Naive B cell (primary cell): Measurements from ENCODE around the gene CASP5. TPM values are rescaled to one million over a fixed set of nuclear protein-coding genes. Genes with fewer than 3 reads are reported as not detected.

Source experiments
- ATAC-seq, 2 donors: fragments of 150-1000 bp; cut with Tn5 transposase; 2 replicates each; pipeline ENCODE4 v1.10.0; 2021; ENCODE audit warnings: low read depth in 2 of 2, mild to moderate bottlenecking in 2 of 2, moderate library complexity in 2 of 2
- DNase-seq: peaks from one replicate; pipeline ENCODE4 v3.0.0; 2022
- H3K27ac Mint-ChIP-seq, 6 donors: one replicate each; pipeline ENCODE4 v1.8.0; 2020 to 2022; ENCODE audit warnings: mild to moderate bottlenecking in 6 of 6, mixed read lengths in 6 of 6, moderate library complexity in 5 of 6, inconsistent platforms in 2 of 6
- H3K27me3 Mint-ChIP-seq, 3 donors: one replicate each; pipeline ENCODE4 v1.8.0; 2021 to 2022; ENCODE audit warnings: mixed read lengths in 3 of 3, mild to moderate bottlenecking in 1 of 3
- H3K36me3 Mint-ChIP-seq, 2 donors: one replicate each; pipeline ENCODE4 v1.8.0; 2020 to 2022; ENCODE audit warnings: mixed read lengths in 2 of 2, inconsistent platforms in 1 of 2, mild to moderate bottlenecking in 1 of 2
- H3K4me1 Mint-ChIP-seq, 3 donors: one replicate each; pipeline ENCODE4 v1.8.0; 2020 to 2022; ENCODE audit warnings: mixed read lengths in 3 of 3, inconsistent platforms in 1 of 3, mild to moderate bottlenecking in 1 of 3, moderate library complexity in 1 of 3
- H3K4me3 Mint-ChIP-seq, 8 donors: one replicate each; pipeline ENCODE4 v1.8.0; 2020 to 2022; ENCODE audit warnings: mild to moderate bottlenecking in 8 of 8, mixed read lengths in 8 of 8, moderate library complexity in 8 of 8, inconsistent platforms in 2 of 8
- H3K9me3 Mint-ChIP-seq, 7 donors: one replicate each; pipeline ENCODE4 v1.8.0; 2020 to 2022; ENCODE audit warnings: mixed read lengths in 7 of 7, mild to moderate bottlenecking in 5 of 7, inconsistent platforms in 2 of 7, moderate library complexity in 1 of 7
- polyA plus RNA-seq, 6 donors: library from polyadenylated mRNA; unstranded; fragments of 300-500 nt; fragmentation: Illumina TruSeq; gene quantifications; one replicate each; pipeline ENCODE4 v1.2.3, GENCODE V29; 2021; ENCODE audit warnings: low read depth in 6 of 6

Gene CASP5
- polyA plus RNA-seq, 6 donors from 2014 or later: not detected

DNA sequence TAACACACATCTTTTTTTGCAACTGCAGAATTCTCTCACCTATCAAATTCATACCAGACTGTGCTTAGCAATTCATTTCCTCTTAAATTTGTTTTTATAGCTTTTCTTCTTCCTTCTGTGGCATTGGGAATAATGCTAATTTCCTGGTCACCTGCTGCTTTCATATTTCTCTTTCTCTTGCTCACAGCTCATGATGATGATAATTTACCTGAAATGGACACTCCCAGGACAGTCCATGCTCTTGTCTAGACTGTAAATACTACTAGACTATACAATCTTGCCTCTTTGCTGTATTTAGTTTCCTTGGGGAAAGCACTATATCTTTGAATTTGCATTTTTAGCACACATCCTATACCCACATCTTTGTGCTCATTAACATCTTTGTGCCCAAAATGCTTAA, 15.5 kb downstream of the CASP5 start:
- H3K4me1 Mint-ChIP-seq: no peaks in the 10 kb centered on the region
- ATAC-seq (no peak), DNase-seq (no peak)
- H3K4me3 Mint-ChIP-seq: no peak overlapping the region
- H3K9me3 Mint-ChIP-seq: no peaks in the 10 kb centered on the region
- H3K27ac Mint-ChIP-seq: no peak overlapping the region
- H3K36me3 Mint-ChIP-seq: no peaks in the 10 kb centered on the region
- H3K27me3 Mint-ChIP-seq: peaks cover 0 to 6% (median 0%) of the 10 kb centered on the region in 3 donors

- Mint-ChIP-seq H3K9me3 (no peaks in the 10 kb centered on the region), H3K27me3 (no peaks in the 10 kb centered on the region), H3K36me3 (no peaks in the 10 kb centered on the region), H3K4me1 (peaks cover 4 to 8% (median 7%) of the 10 kb centered on the region in 3 donors), H3K27ac (peak overlapping the region in 1 of 6 donors; percentile 63), H3K4me3 (no peak overlapping the region)
- DNase-seq (no peak), ATAC-seq (no peak)
Observed at GRCh38 chr11:105005451-105005845, 17.5 kb downstream of the CASP5 start.

GRCh38 chr11:105004021-105004420, 18.9 kb downstream of the CASP5 start:
- Mint-ChIP-seq H3K27me3 (no peaks in the 10 kb centered on the region), H3K27ac (no peak overlapping the region), H3K4me1 (peaks cover 4 to 8% (median 8%) of the 10 kb centered on the region in 3 donors), H3K36me3 (no peaks in the 10 kb centered on the region), H3K9me3 (no peaks in the 10 kb centered on the region), H3K4me3 (no peak overlapping the region)
- no peak for ATAC-seq
- no peak for DNase-seq

DNA sequence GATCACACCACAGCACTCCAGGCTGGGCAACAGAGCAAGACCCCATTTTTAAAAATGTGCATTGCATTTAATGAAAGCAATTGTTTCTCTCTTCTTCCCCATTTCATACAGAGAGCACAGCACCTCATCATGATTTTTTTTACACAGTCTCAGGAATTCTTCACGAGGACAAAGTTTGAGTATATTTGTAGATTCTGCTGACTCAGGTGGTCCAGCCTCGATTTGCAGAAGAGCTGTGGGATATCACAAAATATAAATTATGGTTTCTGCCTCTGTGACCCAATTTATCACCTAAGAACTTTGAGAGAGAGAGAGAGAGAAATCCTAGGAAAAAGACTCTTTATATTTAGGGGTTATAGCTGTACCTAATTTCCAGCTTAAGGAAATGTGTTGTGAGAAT, 19.8 kb downstream of the CASP5 start:
- peaks cover 4 to 8% (median 8%) of the 10 kb centered on the region in 3 donors for H3K4me1 Mint-ChIP-seq
- ATAC-seq: no peak
- H3K9me3 Mint-ChIP-seq: no peaks in the 10 kb centered on the region
- H3K27me3 Mint-ChIP-seq: no peaks in the 10 kb centered on the region
- no peak for DNase-seq
- H3K36me3 Mint-ChIP-seq: no peaks in the 10 kb centered on the region
- H3K4me3 Mint-ChIP-seq: no peak overlapping the region
- H3K27ac Mint-ChIP-seq: peak overlapping the region in 1 of 6 donors; percentile 11

- peak; percentile 37 for DNase-seq
- no peaks in the 10 kb centered on the region for H3K9me3 Mint-ChIP-seq
- ATAC-seq: peak; percentile 73 to 90
- no peaks in the 10 kb centered on the region for H3K27me3 Mint-ChIP-seq
- no peaks in the 10 kb centered on the region for H3K36me3 Mint-ChIP-seq
- peaks cover 4 to 8% (median 8%) of the 10 kb centered on the region in 3 donors for H3K4me1 Mint-ChIP-seq
- no peak overlapping the region for H3K4me3 Mint-ChIP-seq
- H3K27ac Mint-ChIP-seq: peak overlapping the region in 3 of 6 donors; percentile 19 to 48 (median 29)
Observed at GRCh38 chr11:105000797-105001196, 22.2 kb downstream of the CASP5 start.

- Mint-ChIP-seq H3K27ac (no peak overlapping the region), H3K4me1 (peaks cover 4 to 8% (median 8%) of the 10 kb centered on the region in 3 donors), H3K27me3 (no peaks in the 10 kb centered on the region), H3K36me3 (no peaks in the 10 kb centered on the region), H3K4me3 (no peak overlapping the region), H3K9me3 (no peaks in the 10 kb centered on the region)
- ATAC-seq (peak in 1 of 2 donors; percentile 37), DNase-seq (no peak)
Observed at GRCh38 chr11:105000167-105000566, 22.8 kb downstream of the CASP5 start.

GRCh38 chr11:104999721-105000120, 23.2 kb downstream of the CASP5 start:
- Mint-ChIP-seq H3K27ac (no peak overlapping the region), H3K4me1 (peaks cover 4 to 8% (median 8%) of the 10 kb centered on the region in 3 donors), H3K27me3 (no peaks in the 10 kb centered on the region), H3K4me3 (no peak overlapping the region), H3K9me3 (peaks cover 0 to 4% (median 0%) of the 10 kb centered on the region in 7 donors), H3K36me3 (no peaks in the 10 kb centered on the region)
- DNase-seq (no peak), ATAC-seq (no peak)

DNA sequence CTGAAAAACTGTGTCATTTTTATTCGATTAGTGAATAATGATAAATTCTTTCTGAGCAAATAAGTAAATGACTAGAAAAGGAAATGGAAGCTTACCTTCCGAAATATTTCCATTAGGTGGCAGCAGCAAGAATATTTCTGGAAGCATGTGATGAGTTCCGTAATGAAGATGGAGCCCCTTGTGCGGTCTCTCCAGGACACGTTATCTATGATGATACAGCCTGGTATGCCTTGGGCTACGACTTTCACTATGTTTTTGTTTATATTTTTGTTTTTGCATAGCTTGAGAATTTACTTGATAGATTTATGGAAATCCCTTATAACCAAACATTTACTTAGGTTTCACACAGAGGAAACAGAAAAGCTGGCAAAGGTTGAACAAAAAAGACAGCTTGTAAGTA, 25.7 kb downstream of the CASP5 start:
- Mint-ChIP-seq H3K9me3 (peaks cover 0 to 7% (median 0%) of the 10 kb centered on the region in 7 donors), H3K4me1 (peaks cover 4 to 8% (median 8%) of the 10 kb centered on the region in 3 donors), H3K27ac (no peak overlapping the region), H3K27me3 (no peaks in the 10 kb centered on the region), H3K4me3 (no peak overlapping the region), H3K36me3 (no peaks in the 10 kb centered on the region)
- DNase-seq: no peak
- no peak for ATAC-seq

DNA sequence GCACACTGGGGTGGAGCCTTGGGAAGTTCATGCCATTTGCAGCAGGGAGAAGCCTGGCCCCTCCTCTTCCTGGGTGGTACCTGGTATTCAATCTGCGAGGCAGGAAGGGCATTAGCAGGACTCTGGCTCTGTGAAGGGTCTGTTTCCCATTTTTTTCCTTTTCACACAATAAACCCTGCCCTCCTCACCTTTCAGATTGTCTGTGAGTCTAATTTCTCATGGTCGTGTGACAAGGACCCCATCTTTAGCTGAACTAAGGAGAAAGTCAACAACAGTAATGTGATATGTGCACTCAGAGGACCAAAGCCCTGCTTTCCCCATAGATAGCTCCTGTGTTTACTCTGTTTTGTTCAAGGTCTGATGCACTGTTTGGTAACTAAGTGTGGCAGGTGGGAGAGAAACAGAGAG, 28.0 kb downstream of the CASP5 start:
- Mint-ChIP-seq H3K36me3 (no peaks in the 10 kb centered on the region), H3K9me3 (peaks cover 0 to 7% (median 0%) of the 10 kb centered on the region in 7 donors), H3K27ac (no peak overlapping the region), H3K4me1 (no peaks in the 10 kb centered on the region), H3K4me3 (no peak overlapping the region), H3K27me3 (no peaks in the 10 kb centered on the region)
- DNase-seq (no peak), ATAC-seq (no peak)

GRCh38 chr11:104992781-104993180, 30.2 kb downstream of the CASP5 start:
- no peak overlapping the region for H3K4me3 Mint-ChIP-seq
- ATAC-seq: no peak
- H3K27ac Mint-ChIP-seq: no peak overlapping the region
- H3K4me1 Mint-ChIP-seq: no peaks in the 10 kb centered on the region
- H3K27me3 Mint-ChIP-seq: peaks cover 0 to 8% (median 0%) of the 10 kb centered on the region in 3 donors
- peaks cover 0 to 12% (median 5%) of the 10 kb centered on the region in 7 donors for H3K9me3 Mint-ChIP-seq
- no peak for DNase-seq
- H3K36me3 Mint-ChIP-seq: peaks cover 0 to 4% of the 10 kb centered on the region in 2 donors

GRCh38 chr11:104991994-104992393, 31.0 kb downstream of the CASP5 start:
- DNase-seq (no peak), ATAC-seq (no peak)
- H3K4me3 Mint-ChIP-seq: no peak overlapping the region
- H3K27me3 Mint-ChIP-seq: peaks cover 0 to 16% (median 0%) of the 10 kb centered on the region in 3 donors
- H3K4me1 Mint-ChIP-seq: no peaks in the 10 kb centered on the region
- H3K9me3 Mint-ChIP-seq: peaks cover 0 to 15% (median 5%) of the 10 kb centered on the region in 7 donors
- H3K36me3 Mint-ChIP-seq: peaks cover under 1 to 4% of the 10 kb centered on the region in 2 donors
- peak overlapping the region in 1 of 6 donors; percentile 47 for H3K27ac Mint-ChIP-seq

DNA sequence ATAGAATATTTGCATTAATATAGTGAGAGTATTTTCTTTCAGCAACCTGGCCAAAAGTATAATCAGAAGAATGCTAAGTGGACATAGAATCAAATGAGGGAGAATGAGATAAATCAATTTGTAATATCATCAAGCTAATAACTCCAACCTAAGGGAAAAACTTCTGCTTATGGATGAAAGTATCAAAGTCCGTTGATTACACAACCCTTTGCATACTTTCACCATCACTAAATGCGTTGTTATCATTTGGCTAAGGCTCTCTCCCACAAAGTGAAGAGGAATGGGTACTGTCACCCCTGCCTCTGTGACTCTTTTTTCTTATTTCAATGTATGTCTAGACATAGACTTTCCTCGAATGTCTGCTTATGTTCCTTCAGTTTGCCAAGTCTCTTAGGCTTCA, 38.2 kb downstream of the CASP5 start:
- Mint-ChIP-seq H3K27me3 (peaks cover 0 to 22% (median 0%) of the 10 kb centered on the region in 3 donors), H3K9me3 (peaks cover 0 to 15% (median 5%) of the 10 kb centered on the region in 7 donors), H3K4me3 (no peak overlapping the region)

DNA sequence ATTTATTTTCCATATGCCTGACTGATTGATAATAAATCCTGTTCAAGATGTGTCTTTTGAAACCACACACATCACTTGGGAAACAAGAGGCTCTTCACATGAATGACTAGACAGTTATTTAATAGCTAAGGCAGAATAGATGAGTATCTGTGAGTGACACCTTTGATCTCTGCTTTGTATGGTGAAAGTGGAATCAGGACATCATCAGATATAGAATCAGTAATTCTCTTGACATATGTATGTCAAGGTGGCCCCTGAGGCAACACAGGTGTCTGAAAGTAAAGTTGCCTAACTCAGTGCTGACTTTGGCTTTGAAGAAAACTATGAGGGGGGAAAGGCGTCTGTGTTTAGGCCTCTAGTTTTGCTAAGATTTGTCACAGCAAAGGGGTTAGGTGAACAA, 43.1 kb downstream of the CASP5 start:
- no peak for ATAC-seq
- no peak overlapping the region for H3K4me3 Mint-ChIP-seq
- peaks cover 0 to 4% (median 0%) of the 10 kb centered on the region in 7 donors for H3K9me3 Mint-ChIP-seq
- no peaks in the 10 kb centered on the region for H3K27me3 Mint-ChIP-seq
- H3K4me1 Mint-ChIP-seq: no peaks in the 10 kb centered on the region
- H3K27ac Mint-ChIP-seq: no peak overlapping the region
- DNase-seq: no peak
- peaks cover 0 to 8% of the 10 kb centered on the region in 2 donors for H3K36me3 Mint-ChIP-seq

More for the DNA sequence above, 38.2 kb downstream of the CASP5 start:
- ATAC-seq (no peak), DNase-seq (no peak)
- Mint-ChIP-seq H3K36me3 (peaks cover 4 to 9% of the 10 kb centered on the region in 2 donors), H3K27ac (no peak overlapping the region), H3K4me1 (no peaks in the 10 kb centered on the region)

GRCh38 chr11:104973616-104974015, 49.4 kb downstream of the CASP5 start:
- Mint-ChIP-seq H3K4me3 (no peak overlapping the region), H3K4me1 (peaks cover 5 to 6% (median 5%) of the 10 kb centered on the region in 3 donors), H3K27me3 (no peaks in the 10 kb centered on the region), H3K9me3 (peaks cover 3 to 35% (median 11%) of the 10 kb centered on the region in 7 donors), H3K27ac (no peak overlapping the region), H3K36me3 (peaks cover 8 to 30% of the 10 kb centered on the region in 2 donors)
- DNase-seq (no peak), ATAC-seq (no peak)
